ENCODE results near the gene C2orf81.

C2orf81 gene

DNA sequence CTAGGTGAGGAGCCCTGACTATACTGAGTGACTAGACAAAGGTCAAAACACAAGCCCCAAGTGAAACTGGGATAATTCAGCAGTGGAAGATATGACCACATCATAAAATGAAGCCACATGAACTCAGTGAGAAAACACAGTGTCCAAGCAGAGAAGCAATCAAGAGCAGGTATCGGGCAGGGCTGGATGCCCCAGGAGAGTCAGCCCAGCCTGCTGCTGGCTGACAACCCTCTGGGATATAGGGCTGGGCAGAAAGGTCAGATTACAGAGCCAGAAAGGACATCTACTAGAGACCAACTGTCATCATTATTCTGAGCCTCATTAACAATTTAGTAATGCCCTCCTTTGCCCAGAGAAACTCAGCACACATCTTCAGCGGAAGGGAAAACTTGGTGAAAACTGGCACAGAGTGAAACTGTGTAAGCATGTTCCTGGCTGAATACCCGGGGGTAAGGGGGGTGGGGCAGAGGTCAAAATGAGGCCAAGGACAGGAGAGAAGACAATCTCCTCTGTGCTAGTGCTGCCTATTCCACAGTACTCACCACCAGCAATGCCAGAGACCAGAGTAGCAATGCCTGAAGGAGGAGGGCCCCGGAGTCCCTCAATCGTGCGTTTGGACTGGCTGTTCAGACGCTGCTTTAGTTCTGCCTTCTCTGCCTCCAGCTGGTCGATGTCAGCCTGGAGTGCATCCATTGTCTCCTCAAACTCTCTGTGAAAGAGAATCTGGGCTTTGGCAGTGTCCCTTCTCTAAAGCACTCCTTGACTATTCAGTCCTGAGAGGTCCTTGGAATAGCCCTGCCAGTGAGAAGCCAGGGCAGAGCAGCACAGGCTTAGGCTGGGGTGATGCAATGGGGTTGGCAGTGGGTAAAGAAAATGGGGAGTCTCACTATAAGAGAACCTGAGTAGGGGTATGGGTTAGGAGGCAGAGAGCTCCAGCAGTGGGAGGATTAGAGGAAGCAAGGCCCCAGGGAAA, 56.6 kb downstream of the C2orf81 start:
- Histone ChIP-seq H3K4me1 (no peaks in the 10 kb centered on the region), H3K36me3 (peaks cover 97 to 100% (median 100%) of the 10 kb centered on the region in 3 donors), H3K27ac (no peak overlapping the region), H3K9me3 (no peaks in the 10 kb centered on the region), H3K4me3 (no peak overlapping the region), H3K27me3 (no peaks in the 10 kb centered on the region)
- DNase-seq, result no peak
- no peak for TF ChIP-seq CTCF (IDR thresholded peaks at IDR 0.05)
- intact Hi-C loops (cut with DNase I; ENCODE audit: low total_unique reads), result no loop called here

Measured in tibial artery (tissue), 4 donors.